ENCODE measurements around the gene SLC39A12.

- TF ChIP-seq POLR2AphosphoS5 (IDR thresholded peaks at IDR 0.05) (no peak), CTCF (IDR thresholded peaks at IDR 0.05 in 8 of 11, conservative IDR thresholded peaks at IDR 0.05 in 3 of 11) (no peak), POLR2A (IDR thresholded peaks at IDR 0.05) (no peak)
These were observed 53.7 kb downstream of the SLC39A12 start for GRCh38 chr10:18005445-18005780.

Data from spleen (tissue), 7 donors.